Measurements from ENCODE around the gene DHTKD1.

DNA sequence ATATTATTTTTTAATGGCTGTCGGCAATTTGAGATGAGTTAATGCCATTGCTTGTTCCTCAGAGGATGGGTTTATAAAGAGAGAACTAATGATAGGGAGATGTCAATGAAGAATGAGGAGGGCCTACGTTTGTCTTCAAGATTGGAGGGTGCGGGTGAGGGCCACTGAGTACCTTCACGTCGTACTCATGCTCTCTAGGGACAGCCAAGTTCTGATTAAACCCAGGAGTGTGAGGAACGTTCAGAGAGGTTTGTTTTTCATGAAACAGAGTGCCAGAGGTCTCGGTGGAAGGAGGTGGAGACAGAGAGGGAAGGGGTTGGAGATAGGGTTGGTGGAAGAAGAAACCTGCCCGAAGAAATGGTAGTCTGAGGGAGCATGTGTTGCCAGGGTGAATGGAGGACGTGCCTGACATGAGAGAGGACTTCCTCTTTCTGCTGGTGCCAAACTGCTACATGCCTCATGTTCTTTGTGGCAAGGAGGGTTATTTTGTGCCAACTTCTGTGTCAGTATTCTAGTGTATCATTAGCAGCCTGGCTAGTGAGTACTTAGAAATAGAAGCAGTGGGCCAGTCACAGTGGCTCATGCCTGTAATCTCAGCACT lies 8.9 kb downstream of the DHTKD1 start:
- TF ChIP-seq EZH2 (IDR thresholded peaks at IDR 0.05) (no peak), POLR2AphosphoS5 (IDR thresholded peaks at IDR 0.05; ENCODE audit: borderline replicate concordance, low read depth, low read length) (no peak)
